PC-9 (cell line): ENCODE data around the gene ALG6.

Source experiments
- CTCF ChIP-seq: fragments of 200-600 bp; sonication (generic); conservative IDR thresholded peaks from 2 replicates; pipeline ENCODE4 v1.6.1; 2017; ENCODE audit warnings: mixed run types, antibody characterized with exemption, mild to moderate bottlenecking, moderate library complexity
- EZH2 ChIP-seq: fragments of 200-600 bp; sonication (generic); IDR thresholded peaks from 2 replicates; pipeline ENCODE4 v1.8.0; 2017; ENCODE audit warnings: antibody characterized with exemption, low read depth

GRCh38 chr1:63418101-63418500 is 50.7 kb downstream of the ALG6 start:
- TF ChIP-seq CTCF: no peak
- TF ChIP-seq EZH2: no peak
